DND-41 (cell line): Measurements from ENCODE around the gene EPS15.

Experiments
- CTCF ChIP-seq: IDR thresholded peaks from 2 replicates; pipeline ENCODE4 v1.5.1; 2012; ENCODE audit warnings: borderline replicate concordance, low read length, moderate library complexity, mild to moderate bottlenecking; ENCODE audit not compliant: poor library complexity, severe bottlenecking; ENCODE audit errors: extremely low read depth
- EZH2 ChIP-seq: IDR thresholded peaks from 3 replicates; pipeline ENCODE4 v1.6.1; 2012; ENCODE audit warnings: borderline replicate concordance, low read depth, mild to moderate bottlenecking, moderate library complexity, low read length, inconsistent platforms; ENCODE audit not compliant: severe bottlenecking

DNA sequence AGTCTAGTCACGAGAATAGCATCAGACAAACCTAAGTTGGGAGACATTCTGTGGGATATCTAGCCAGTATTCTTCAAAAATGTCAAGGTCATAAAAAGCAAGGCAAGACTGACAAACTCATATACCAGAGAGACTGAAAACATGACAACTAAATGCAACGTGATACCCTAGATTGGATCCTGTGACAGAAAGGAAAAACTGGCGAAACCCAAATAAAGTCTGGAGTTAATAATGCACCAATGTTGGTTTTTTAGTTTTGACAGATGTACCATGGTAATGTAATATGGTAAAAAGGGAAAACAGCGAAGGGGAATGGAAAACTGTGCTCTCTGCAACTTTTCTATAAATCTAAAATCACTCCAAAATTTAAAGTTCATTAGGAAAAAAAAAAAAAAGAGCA is 64.5 kb downstream of the EPS15 start:
- TF ChIP-seq CTCF (no peak), EZH2 (no peak)
